Measurements from ENCODE around the gene SPINT2.

SPINT2 gene

GRCh38 chr19:38265213-38265861, 964 bp downstream of the SPINT2 start:
- Mint-ChIP-seq H3K9me3 (no peaks in the 10 kb centered on the region), H3K4me1 (peaks cover 21% of the 10 kb centered on the region), H3K27me3 (peaks cover 30% of the 10 kb centered on the region), H3K4me3 (peak overlapping the region; percentile 68), H3K36me3 (ENCODE audit: insufficient read depth) (peaks cover 4% of the 10 kb centered on the region), H3K27ac (ENCODE audit: low read depth) (peak overlapping the region; percentile 56)
- DNase-seq (ENCODE audit: low spot score in 2 of 2) (no peak), ATAC-seq (replicated peaks; ENCODE audit: extremely low read depth, poor library complexity, severe bottlenecking) (no peak)

- H3K27me3 Mint-ChIP-seq, result peaks cover 30% of the 10 kb centered on the region
- peaks cover 4% of the 10 kb centered on the region for H3K36me3 Mint-ChIP-seq (ENCODE audit: insufficient read depth)
- no peaks in the 10 kb centered on the region for H3K9me3 Mint-ChIP-seq
- DNase-seq (ENCODE audit: low spot score in 2 of 2), result no peak
- peaks cover 21% of the 10 kb centered on the region for H3K4me1 Mint-ChIP-seq
- no peak overlapping the region for H3K27ac Mint-ChIP-seq (ENCODE audit: low read depth)
- ATAC-seq (replicated peaks; ENCODE audit: extremely low read depth, poor library complexity, severe bottlenecking), result no peak
- no peak overlapping the region for H3K4me3 Mint-ChIP-seq
Measured at GRCh38 chr19:38265921-38266429, 1.6 kb downstream of the SPINT2 start.

DNA sequence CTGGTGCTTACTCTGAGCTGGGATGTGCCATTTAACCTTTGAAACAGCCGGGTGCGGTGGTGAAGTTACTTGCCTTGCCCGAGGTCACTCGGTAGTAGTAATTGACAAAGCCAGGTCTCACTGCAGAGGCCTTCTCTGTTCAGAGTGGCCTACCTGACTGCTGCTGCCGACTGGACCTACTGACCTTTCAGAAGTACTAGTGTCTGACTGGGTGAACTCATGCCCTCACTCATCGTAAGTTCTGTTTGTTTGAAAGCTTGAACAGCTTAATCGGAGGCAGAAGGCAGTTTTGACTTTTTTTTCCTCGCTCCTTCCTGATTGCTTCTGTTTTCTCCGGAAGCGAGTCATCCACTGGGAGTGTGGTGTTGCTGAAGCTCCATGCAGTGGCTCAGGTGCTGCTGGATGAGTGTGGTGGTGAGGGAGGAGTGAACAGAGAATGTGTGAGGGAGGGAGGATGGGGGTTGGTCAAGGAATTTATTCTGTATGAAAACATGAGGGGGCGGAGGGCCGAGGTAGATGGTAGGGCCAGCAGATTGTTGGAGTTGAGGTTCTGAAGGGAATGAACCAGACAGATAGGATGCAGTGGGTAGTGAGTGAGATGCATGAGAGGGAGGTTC, 2.7 kb downstream of the SPINT2 start:
- Mint-ChIP-seq H3K27me3 (peaks cover 30% of the 10 kb centered on the region), H3K9me3 (no peaks in the 10 kb centered on the region), H3K36me3 (ENCODE audit: insufficient read depth) (peaks cover 4% of the 10 kb centered on the region), H3K4me3 (no peak overlapping the region), H3K27ac (ENCODE audit: low read depth) (no peak overlapping the region), H3K4me1 (peaks cover 21% of the 10 kb centered on the region)
- DNase-seq (ENCODE audit: low spot score in 2 of 2), result no peak
- no peak for ATAC-seq (replicated peaks; ENCODE audit: extremely low read depth, poor library complexity, severe bottlenecking)

GRCh38 chr19:38267761-38268483, 3.5 kb downstream of the SPINT2 start:
- H3K27me3 Mint-ChIP-seq, result peaks cover 27% of the 10 kb centered on the region

GRCh38 chr19:38268539-38268938, 4.2 kb downstream of the SPINT2 start:
- Mint-ChIP-seq H3K36me3 (ENCODE audit: insufficient read depth) (peaks cover 2% of the 10 kb centered on the region), H3K27ac (ENCODE audit: low read depth) (no peak overlapping the region), H3K4me3 (no peak overlapping the region), H3K9me3 (no peaks in the 10 kb centered on the region), H3K27me3 (peaks cover 21% of the 10 kb centered on the region), H3K4me1 (peaks cover 20% of the 10 kb centered on the region)
- DNase-seq (ENCODE audit: low spot score in 2 of 2) (no peak), ATAC-seq (replicated peaks; ENCODE audit: extremely low read depth, poor library complexity, severe bottlenecking) (no peak)

More at GRCh38 chr19:38267761-38268483, 3.5 kb downstream of the SPINT2 start:
- H3K36me3 Mint-ChIP-seq (ENCODE audit: insufficient read depth), result peaks cover 2% of the 10 kb centered on the region
- H3K4me1 Mint-ChIP-seq, result peaks cover 21% of the 10 kb centered on the region
- no peak for DNase-seq (ENCODE audit: low spot score in 2 of 2)
- H3K9me3 Mint-ChIP-seq, result no peaks in the 10 kb centered on the region
- no peak for ATAC-seq (replicated peaks; ENCODE audit: extremely low read depth, poor library complexity, severe bottlenecking)
- H3K4me3 Mint-ChIP-seq, result no peak overlapping the region
- no peak overlapping the region for H3K27ac Mint-ChIP-seq (ENCODE audit: low read depth)

DNA sequence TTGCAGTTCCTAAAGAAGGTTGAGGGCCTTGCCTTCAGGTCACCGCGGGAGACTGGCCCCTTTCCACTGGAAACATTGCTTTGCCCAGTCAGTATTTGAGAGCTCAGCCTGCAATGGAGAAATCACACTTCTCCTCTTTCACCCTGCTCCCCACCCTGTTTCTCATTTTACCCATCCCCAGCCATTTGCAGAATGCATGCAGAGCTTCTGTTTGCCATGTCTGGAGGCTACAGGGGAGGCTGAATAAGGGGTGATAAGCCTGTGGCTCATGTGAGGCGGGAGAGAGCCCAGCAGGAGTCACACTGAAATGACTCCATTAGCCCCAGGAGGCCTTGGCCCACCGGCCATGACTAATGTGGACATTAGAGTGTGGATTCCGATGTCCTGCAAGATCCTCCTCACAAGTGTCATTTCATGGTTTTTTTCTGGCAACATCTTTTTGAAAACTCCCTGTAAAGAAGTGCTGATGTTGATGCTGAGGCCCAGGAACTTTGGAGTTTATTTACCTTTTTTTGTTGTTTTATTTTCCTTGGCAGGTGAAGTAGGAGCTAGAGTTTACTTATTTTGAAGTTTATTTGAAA, 6.3 kb downstream of the SPINT2 start:
- no peak for DNase-seq (ENCODE audit: low spot score in 2 of 2)
- Mint-ChIP-seq H3K9me3 (no peaks in the 10 kb centered on the region), H3K27me3 (peaks cover 6% of the 10 kb centered on the region), H3K4me1 (peaks cover 4% of the 10 kb centered on the region), H3K4me3 (no peak overlapping the region), H3K36me3 (ENCODE audit: insufficient read depth) (no peaks in the 10 kb centered on the region), H3K27ac (ENCODE audit: low read depth) (no peak overlapping the region)
- ATAC-seq (replicated peaks; ENCODE audit: extremely low read depth, poor library complexity, severe bottlenecking), result no peak

- Mint-ChIP-seq H3K4me1 (no peaks in the 10 kb centered on the region), H3K4me3 (no peak overlapping the region), H3K36me3 (ENCODE audit: insufficient read depth) (no peaks in the 10 kb centered on the region), H3K27ac (ENCODE audit: low read depth) (no peak overlapping the region), H3K27me3 (no peaks in the 10 kb centered on the region), H3K9me3 (no peaks in the 10 kb centered on the region)
- ATAC-seq (replicated peaks; ENCODE audit: extremely low read depth, poor library complexity, severe bottlenecking) (no peak), DNase-seq (ENCODE audit: low spot score in 2 of 2) (no peak)
Measured at GRCh38 chr19:38273499-38273898, 9.1 kb downstream of the SPINT2 start.

GRCh38 chr19:38274739-38275138, 10.4 kb downstream of the SPINT2 start:
- H3K9me3 Mint-ChIP-seq, result no peaks in the 10 kb centered on the region
- ATAC-seq (replicated peaks; ENCODE audit: extremely low read depth, poor library complexity, severe bottlenecking), result no peak

GRCh38 chr19:38276942-38277517, 12.7 kb downstream of the SPINT2 start:
- Mint-ChIP-seq H3K4me1 (no peaks in the 10 kb centered on the region), H3K9me3 (no peaks in the 10 kb centered on the region), H3K36me3 (ENCODE audit: insufficient read depth) (peaks cover 2% of the 10 kb centered on the region), H3K27me3 (no peaks in the 10 kb centered on the region), H3K4me3 (no peak overlapping the region), H3K27ac (ENCODE audit: low read depth) (no peak overlapping the region)
- ATAC-seq (replicated peaks; ENCODE audit: extremely low read depth, poor library complexity, severe bottlenecking), result no peak
- no peak for DNase-seq (ENCODE audit: low spot score in 2 of 2)

More at GRCh38 chr19:38274739-38275138, 10.4 kb downstream of the SPINT2 start:
- DNase-seq (ENCODE audit: low spot score in 2 of 2), result no peak
- H3K4me1 Mint-ChIP-seq, result no peaks in the 10 kb centered on the region
- no peaks in the 10 kb centered on the region for H3K36me3 Mint-ChIP-seq (ENCODE audit: insufficient read depth)
- no peaks in the 10 kb centered on the region for H3K27me3 Mint-ChIP-seq
- H3K27ac Mint-ChIP-seq (ENCODE audit: low read depth), result no peak overlapping the region
- H3K4me3 Mint-ChIP-seq, result no peak overlapping the region

DNA sequence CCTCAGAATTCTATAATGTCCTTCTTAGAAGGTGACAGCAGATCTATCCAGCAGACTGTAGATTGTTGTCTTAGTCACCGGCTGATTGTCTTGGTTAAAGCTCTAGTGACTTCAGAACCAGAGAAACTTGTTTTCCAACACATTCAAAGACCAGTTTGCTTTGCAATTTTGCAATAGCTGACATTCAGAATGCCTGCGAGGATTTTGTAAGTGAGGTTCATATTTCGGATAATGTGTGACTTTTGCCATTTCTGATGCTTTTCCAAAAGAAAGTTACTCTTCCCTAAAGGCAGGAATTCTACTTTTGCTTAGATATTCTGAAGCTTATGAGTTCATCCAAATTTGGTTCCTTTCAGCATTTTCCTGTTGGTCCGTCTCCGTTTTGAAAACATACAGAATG, 13.2 kb downstream of the SPINT2 start:
- ATAC-seq (replicated peaks; ENCODE audit: extremely low read depth, poor library complexity, severe bottlenecking) (no peak), DNase-seq (ENCODE audit: low spot score in 2 of 2) (no peak)
- Mint-ChIP-seq H3K27me3 (no peaks in the 10 kb centered on the region), H3K9me3 (no peaks in the 10 kb centered on the region), H3K27ac (ENCODE audit: low read depth) (no peak overlapping the region), H3K4me1 (no peaks in the 10 kb centered on the region), H3K36me3 (ENCODE audit: insufficient read depth) (peaks cover 2% of the 10 kb centered on the region), H3K4me3 (no peak overlapping the region)

- Mint-ChIP-seq H3K27ac (ENCODE audit: low read depth) (no peak overlapping the region), H3K9me3 (no peaks in the 10 kb centered on the region)
- no peak for ATAC-seq (replicated peaks; ENCODE audit: extremely low read depth, poor library complexity, severe bottlenecking)
Measured at GRCh38 chr19:38277969-38278680, 13.8 kb downstream of the SPINT2 start.

GRCh38 chr19:38278751-38279150, 14.4 kb downstream of the SPINT2 start:
- no peaks in the 10 kb centered on the region for H3K9me3 Mint-ChIP-seq
- H3K4me3 Mint-ChIP-seq, result no peak overlapping the region
- DNase-seq (ENCODE audit: low spot score in 2 of 2), result no peak
- no peak overlapping the region for H3K27ac Mint-ChIP-seq (ENCODE audit: low read depth)
- no peak for ATAC-seq (replicated peaks; ENCODE audit: extremely low read depth, poor library complexity, severe bottlenecking)
- H3K27me3 Mint-ChIP-seq, result no peaks in the 10 kb centered on the region
- peaks cover 2% of the 10 kb centered on the region for H3K36me3 Mint-ChIP-seq (ENCODE audit: insufficient read depth)
- no peaks in the 10 kb centered on the region for H3K4me1 Mint-ChIP-seq

More at GRCh38 chr19:38277969-38278680, 13.8 kb downstream of the SPINT2 start:
- H3K36me3 Mint-ChIP-seq (ENCODE audit: insufficient read depth), result peaks cover 2% of the 10 kb centered on the region
- no peak overlapping the region for H3K4me3 Mint-ChIP-seq
- H3K4me1 Mint-ChIP-seq, result no peaks in the 10 kb centered on the region
- H3K27me3 Mint-ChIP-seq, result no peaks in the 10 kb centered on the region
- DNase-seq (ENCODE audit: low spot score in 2 of 2), result no peak
